Measurements from ENCODE around the gene APBB2. TPM values are rescaled to one million over a fixed set of nuclear protein-coding genes. Genes with fewer than 3 reads are reported as not detected.

The APBB2 gene
- total and polyA plus RNA-seq, 4 donors, result 4.8 to 31.5 (median 11.2) TPM

- TF ChIP-seq RAD21 (IDR thresholded peaks at IDR 0.05), result no peak
- TF ChIP-seq TAF1 (conservative IDR thresholded peaks at IDR 0.05), result no peak
- TF ChIP-seq FOXA1 (IDR thresholded peaks at IDR 0.05), result no peak
- TF ChIP-seq YY1 (IDR thresholded peaks at IDR 0.05), result no peak
- TF ChIP-seq MAX (IDR thresholded peaks at IDR 0.05), result no peak
- no peak for TF ChIP-seq NR2F2 (IDR thresholded peaks at IDR 0.05)
- TF ChIP-seq JUND (IDR thresholded peaks at IDR 0.05), result no peak
- no peak for TF ChIP-seq RXRA (IDR thresholded peaks at IDR 0.05)
- TF ChIP-seq FOXA2 (IDR thresholded peaks at IDR 0.05), result no peak
- TF ChIP-seq CTCF (IDR thresholded peaks at IDR 0.05; ENCODE audit: low read depth, low read length, missing input control), result no peak
- TF ChIP-seq HNF4G (IDR thresholded peaks at IDR 0.05), result no peak
- no peak for TF ChIP-seq SP1 (IDR thresholded peaks at IDR 0.05)
- no peak for TF ChIP-seq GABPA (IDR thresholded peaks at IDR 0.05 in 1 of 2, conservative IDR thresholded peaks at IDR 0.05 in 1 of 2)
- TF ChIP-seq ZBTB33 (IDR thresholded peaks at IDR 0.05), result no peak
- no peak for TF ChIP-seq ATF3 (IDR thresholded peaks at IDR 0.05)
- no peak for TF ChIP-seq HNF4A (conservative IDR thresholded peaks at IDR 0.05)
- no peak for TF ChIP-seq EGR1 (IDR thresholded peaks at IDR 0.05; ENCODE audit: low read depth in 2 of 2)
- Histone ChIP-seq H3K9me3 (ENCODE audit: control insufficient read depth in 4 of 4, low read length in 3 of 4) (no peaks in the 10 kb centered on the region), H3K4me1 (ENCODE audit: control insufficient read depth in 4 of 4, insufficient read depth in 4 of 4, low read length in 3 of 4) (peaks cover 0 to 12% (median 6%) of the 10 kb centered on the region in 4 donors), H3K36me3 (ENCODE audit: control insufficient read depth in 4 of 4, insufficient read depth in 3 of 4, low read depth in 1 of 4, low read length in 3 of 4) (no peaks in the 10 kb centered on the region), H3K4me3 (ENCODE audit: low read depth in 1 of 3, low read length in 3 of 3) (no peak overlapping the region), H3K27ac (ENCODE audit: low read depth in 1 of 2, low read length in 2 of 2) (no peak overlapping the region), H3K9ac (ENCODE audit: low read depth in 1 of 2, low read length in 2 of 2) (no peak overlapping the region), H3K27me3 (ENCODE audit: control insufficient read depth in 4 of 4, insufficient read depth in 4 of 4, low read length in 3 of 4) (no peaks in the 10 kb centered on the region)
- WGBS, result 90% methylated on average over 3 of the region's 3 CpGs
- no peak for DNase-seq (ENCODE audit: low spot score)
Measured at GRCh38 chr4:41161355-41161754, 53.0 kb downstream of the APBB2 start.

GRCh38 chr4:41160856-41161255 lies 53.5 kb downstream of the APBB2 start:
- no peak overlapping the region for H3K4me3 ChIP-seq (ENCODE audit: low read depth in 1 of 3, low read length in 3 of 3)
- no peaks in the 10 kb centered on the region for H3K36me3 ChIP-seq (ENCODE audit: control insufficient read depth in 4 of 4, insufficient read depth in 3 of 4, low read depth in 1 of 4, low read length in 3 of 4)
- no peak for DNase-seq (ENCODE audit: low spot score)
- no peaks in the 10 kb centered on the region for H3K9me3 ChIP-seq (ENCODE audit: control insufficient read depth in 4 of 4, low read length in 3 of 4)
- 76% methylated on average over 4 of the region's 4 CpGs for WGBS
- H3K27me3 ChIP-seq (ENCODE audit: control insufficient read depth in 4 of 4, insufficient read depth in 4 of 4, low read length in 3 of 4), result no peaks in the 10 kb centered on the region
- H3K9ac ChIP-seq (ENCODE audit: low read depth in 1 of 2, low read length in 2 of 2), result no peak overlapping the region
- peaks cover 0 to 12% (median 6%) of the 10 kb centered on the region in 4 donors for H3K4me1 ChIP-seq (ENCODE audit: control insufficient read depth in 4 of 4, insufficient read depth in 4 of 4, low read length in 3 of 4)
- no peak overlapping the region for H3K27ac ChIP-seq (ENCODE audit: low read depth in 1 of 2, low read length in 2 of 2)
- TF ChIP-seq EGR1 (IDR thresholded peaks at IDR 0.05; ENCODE audit: low read depth in 2 of 2), result no peak
- TF ChIP-seq RAD21 (IDR thresholded peaks at IDR 0.05), result no peak
- no peak for TF ChIP-seq ZBTB33 (IDR thresholded peaks at IDR 0.05)
- TF ChIP-seq ATF3 (IDR thresholded peaks at IDR 0.05), result no peak
- TF ChIP-seq HNF4A (conservative IDR thresholded peaks at IDR 0.05), result no peak
- TF ChIP-seq JUND (IDR thresholded peaks at IDR 0.05), result no peak
- TF ChIP-seq NR2F2 (IDR thresholded peaks at IDR 0.05), result no peak
- TF ChIP-seq RXRA (IDR thresholded peaks at IDR 0.05), result no peak
- no peak for TF ChIP-seq CTCF (IDR thresholded peaks at IDR 0.05; ENCODE audit: low read depth, low read length, missing input control)
- no peak for TF ChIP-seq FOXA2 (IDR thresholded peaks at IDR 0.05)
- TF ChIP-seq TAF1 (conservative IDR thresholded peaks at IDR 0.05), result no peak
- no peak for TF ChIP-seq YY1 (IDR thresholded peaks at IDR 0.05)
- no peak for TF ChIP-seq HNF4G (IDR thresholded peaks at IDR 0.05)
- no peak for TF ChIP-seq REST (IDR thresholded peaks at IDR 0.05)
- no peak for TF ChIP-seq SP1 (IDR thresholded peaks at IDR 0.05)
- TF ChIP-seq GABPA (IDR thresholded peaks at IDR 0.05 in 1 of 2, conservative IDR thresholded peaks at IDR 0.05 in 1 of 2), result no peak

Measured in liver (tissue), 9 donors.